ENCODE measurements around the gene SYMPK.
"Not testable (repeated sequence)": the region's sequence is repeated elsewhere in the genome, so short reads cannot be mapped to it uniquely, and the experiment has no call there.

SYMPK gene

GRCh38 chr19:45885556-45886426 lies 22.8 kb upstream of the SYMPK start, which contains the start of gene IRF2BP1:
TSS of gene IRF2BP1 (minus strand) at chr19:45886141. CDS start at chr19:45885774, 367 bp downstream.
- peak; percentile 89 for DNase-seq

GRCh38 chr19:45884682-45885555 lies 22.0 kb upstream of the SYMPK start:
- no peak for DNase-seq

GRCh38 chr19:45883881-45884681 lies 21.1 kb upstream of the SYMPK start:
- DNase-seq, result no peak

- no peak for DNase-seq
These were observed 20.6 kb upstream of the SYMPK start for GRCh38 chr19:45883586-45883880.

DNA sequence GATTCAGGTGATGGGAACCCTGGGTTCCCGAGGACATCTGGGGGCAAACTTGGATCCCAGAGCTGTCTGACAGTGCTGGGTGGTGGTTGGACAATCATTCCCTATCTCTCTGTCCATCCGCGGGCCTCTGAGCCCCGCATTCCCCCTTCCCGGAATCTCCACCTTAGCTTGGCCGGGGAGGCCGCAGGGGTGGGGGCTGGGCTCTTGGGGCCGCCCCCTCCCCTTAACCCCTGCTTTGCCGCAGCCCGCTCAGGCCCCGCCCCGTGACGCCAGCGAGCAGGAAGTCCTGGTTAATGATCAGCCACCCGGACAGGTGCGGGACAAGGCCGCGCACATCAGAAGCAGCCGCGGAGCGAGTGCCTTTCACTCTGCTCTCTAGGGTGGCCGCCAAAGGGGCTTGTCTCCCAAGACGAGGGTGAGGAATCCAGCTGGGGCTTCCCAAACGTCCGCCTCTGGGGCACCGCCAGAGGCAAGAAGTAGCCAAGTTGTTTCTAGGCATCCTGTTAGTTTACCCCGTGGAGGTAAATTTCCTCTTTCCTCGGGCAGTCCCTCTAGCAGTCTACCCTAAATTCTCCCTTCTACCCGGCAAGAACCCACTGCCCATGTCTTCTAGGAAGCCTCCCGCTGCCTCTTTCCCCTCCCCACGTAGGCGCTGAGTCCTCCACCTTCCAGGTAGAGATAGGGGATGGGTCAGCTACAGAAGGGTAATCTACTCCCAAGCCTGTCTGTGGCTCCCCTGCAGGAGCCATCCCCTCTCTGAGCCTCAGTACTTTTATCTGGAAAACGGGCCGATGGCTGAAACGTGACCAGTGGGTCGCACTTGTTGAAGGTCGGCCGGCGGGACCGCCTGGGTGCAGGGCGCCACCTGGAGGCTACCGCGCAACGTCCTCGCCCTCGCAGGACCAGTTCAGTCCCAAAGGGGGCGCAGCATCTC lies 20.0 kb upstream of the SYMPK start:
- peak; percentile 83 for DNase-seq

DNA sequence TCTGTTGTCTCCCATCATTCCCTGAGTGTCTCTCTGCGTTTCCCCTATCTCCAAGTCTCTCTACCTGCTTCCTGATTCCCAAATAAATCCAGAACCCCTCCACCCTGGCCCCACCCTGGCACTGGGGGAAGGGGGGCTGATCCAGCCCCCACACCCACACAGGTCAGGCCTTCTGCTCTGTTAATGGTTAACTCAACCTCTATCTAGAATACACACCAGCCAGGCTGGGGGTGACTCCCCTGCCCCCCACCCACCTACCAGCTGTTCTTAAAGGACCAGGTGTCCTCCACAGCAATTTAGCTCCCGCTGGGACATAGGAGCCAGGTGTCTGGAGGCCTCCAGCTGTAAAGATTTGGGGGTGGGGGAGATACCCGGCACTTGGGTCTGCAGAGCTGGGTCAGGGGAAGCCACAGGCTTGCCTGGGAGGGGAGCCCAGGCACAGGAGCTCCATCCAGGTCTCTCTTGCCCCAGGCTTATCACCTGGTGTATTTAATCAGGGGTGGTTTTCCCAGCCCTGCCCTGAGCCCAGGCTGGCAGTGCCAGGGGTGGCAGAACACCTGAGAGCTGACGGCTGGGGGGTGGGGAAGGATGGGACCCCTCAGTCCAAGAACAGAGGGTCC lies 19.1 kb upstream of the SYMPK start:
- no peak for DNase-seq

DNA sequence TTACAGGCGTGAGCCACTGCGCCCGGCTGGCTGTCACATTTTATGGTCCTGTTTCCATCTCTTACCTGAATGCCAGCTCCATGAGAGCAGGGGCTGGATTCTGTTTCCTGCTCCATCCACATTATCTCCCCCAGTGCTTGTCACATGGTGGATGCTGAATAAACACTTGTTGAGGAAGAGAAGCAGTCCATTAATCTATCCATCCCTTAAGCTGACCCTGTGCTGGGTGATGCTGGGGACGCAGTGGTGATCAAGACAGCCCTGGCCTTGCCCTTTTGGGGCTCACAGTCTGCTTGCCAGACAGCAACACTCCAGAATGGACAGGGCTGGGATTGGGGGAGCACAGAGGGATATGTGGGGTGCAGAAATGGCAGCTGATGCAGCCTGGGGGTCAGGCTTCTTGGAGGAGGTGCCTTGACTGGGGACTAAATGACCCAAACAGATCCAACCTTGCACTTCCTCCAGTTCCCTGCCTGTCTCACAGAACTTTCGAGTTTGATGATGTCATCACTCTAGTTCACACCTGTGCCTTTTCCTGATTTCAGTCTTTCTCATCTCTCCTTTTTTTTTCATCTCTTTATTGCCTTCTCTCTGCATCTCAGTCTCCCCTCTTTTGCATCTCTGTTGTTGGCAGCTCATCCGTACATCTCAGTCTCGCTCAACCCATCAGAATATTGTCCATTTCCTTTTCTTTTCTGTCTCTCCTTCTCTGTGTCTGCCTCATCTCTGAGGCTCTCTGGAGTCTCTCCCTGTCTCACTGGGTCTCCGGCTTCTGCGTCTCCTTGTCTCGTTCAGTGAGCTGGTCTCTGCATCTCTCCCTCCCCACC lies 18.3 kb upstream of the SYMPK start:
- DNase-seq, result no peak

GRCh38 chr19:45879971-45880370 lies 17.0 kb upstream of the SYMPK start:
- no peak for DNase-seq

DNA sequence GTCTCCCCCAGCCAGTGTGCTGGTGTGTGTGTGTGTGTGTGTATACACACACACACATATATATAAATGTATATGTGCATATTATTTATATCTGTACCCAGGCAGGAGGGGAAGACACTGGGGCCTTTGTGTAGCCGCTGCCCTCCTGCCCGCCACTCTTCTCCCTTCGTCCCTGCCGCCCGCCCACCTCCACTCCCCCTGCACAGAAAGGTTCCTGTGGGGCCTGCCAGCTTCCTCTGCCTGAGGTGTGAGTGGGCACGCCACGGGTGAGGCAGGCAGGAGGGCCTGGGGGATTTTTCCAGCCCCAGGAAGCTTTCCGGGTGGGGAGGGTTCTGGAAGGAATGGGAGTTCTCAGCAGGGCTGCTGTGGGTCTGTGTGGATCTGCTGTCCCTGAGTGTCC lies 16.1 kb upstream of the SYMPK start:
- no peak for DNase-seq

GRCh38 chr19:45878043-45878794 lies 15.3 kb upstream of the SYMPK start:
- peak; percentile 59 for DNase-seq

GRCh38 chr19:45876411-45877197 lies 13.7 kb upstream of the SYMPK start:
- no peak for DNase-seq

DNA sequence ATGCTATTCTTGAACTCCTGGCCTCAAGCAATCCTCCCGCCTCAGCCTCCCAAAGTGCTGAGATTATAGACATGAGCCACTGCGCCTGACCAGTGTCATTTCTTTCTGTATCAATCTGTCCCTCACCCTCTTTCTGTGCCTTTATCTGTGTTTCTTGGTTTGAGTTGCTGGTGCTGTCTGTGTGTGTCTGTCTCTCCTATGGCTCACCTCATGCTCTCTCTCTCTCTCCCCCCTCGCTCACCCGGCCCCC lies 13.1 kb upstream of the SYMPK start:
- DNase-seq, result peak; percentile 59

DNA sequence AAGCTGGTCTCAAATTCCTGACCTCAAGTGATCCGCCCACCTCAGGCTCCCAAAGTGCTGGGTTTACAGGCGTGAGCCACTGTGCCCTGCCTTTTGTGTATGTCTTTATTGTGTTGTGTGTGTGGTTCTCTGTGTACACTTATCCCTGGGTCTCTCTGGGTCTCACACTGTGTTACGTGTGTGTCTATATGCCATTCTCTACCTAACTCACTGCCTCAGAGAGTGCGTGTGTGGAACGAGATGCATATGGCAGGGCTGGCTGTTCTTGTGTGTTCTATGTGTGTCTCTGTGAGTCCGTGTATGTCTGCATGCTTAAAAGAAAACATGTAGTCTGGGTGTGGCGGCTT lies 11.6 kb upstream of the SYMPK start:
- DNase-seq, result no peak

DNA sequence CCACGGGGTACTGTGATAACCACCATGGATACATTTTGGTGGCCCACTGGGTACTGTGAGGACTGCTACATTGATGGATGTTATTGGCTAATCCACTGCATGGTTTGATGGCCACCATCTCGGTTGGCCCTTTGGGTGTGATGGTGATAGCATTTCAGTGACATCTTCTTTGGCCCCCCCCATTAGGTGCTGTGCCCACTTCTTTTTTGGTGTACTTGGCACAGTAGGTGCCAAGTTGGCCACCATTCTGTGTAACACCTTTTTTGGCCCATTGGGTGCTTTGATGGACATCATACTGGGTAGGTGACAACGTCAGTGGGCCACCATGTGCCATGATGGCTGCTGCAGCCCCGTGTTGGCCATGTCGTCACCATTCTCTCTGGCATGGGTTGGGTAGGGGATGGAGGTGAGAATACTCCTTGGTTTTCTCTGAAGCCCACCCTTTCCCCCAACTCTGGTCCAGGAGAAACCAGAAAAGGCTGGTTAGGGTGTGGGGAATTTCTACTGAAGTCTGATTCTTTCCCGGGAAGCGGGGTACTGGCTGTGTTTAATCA lies 10.3 kb upstream of the SYMPK start:
- no peak for DNase-seq

DNA sequence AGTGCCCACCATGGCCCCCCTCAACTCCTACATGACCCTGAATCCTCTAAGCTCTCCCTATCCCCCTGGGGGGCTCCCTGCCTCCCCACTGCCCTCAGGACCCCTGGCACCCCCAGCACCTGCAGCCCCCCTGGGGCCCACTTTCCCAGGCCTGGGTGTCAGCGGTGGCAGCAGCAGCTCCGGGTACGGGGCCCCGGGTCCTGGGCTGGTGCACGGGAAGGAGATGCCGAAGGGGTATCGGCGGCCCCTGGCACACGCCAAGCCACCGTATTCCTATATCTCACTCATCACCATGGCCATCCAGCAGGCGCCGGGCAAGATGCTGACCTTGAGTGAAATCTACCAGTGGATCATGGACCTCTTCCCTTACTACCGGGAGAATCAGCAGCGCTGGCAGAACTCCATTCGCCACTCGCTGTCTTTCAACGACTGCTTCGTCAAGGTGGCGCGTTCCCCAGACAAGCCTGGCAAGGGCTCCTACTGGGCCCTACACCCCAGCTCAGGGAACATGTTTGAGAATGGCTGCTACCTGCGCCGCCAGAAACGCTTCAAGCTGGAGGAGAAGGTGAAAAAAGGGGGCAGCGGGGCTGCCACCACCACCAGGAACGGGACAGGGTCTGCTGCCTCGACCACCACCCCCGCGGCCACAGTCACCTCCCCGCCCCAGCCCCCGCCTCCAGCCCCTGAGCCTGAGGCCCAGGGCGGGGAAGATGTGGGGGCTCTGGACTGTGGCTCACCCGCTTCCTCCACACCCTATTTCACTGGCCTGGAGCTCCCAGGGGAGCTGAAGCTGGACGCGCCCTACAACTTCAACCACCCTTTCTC lies 9.4 kb upstream of the SYMPK start:
- no peak for DNase-seq

- DNase-seq, result no peak
These were observed 7.9 kb upstream of the SYMPK start for GRCh38 chr19:45870798-45871197.

GRCh38 chr19:45867241-45867640 lies 4.3 kb upstream of the SYMPK start:
- DNase-seq, result not testable (repeated sequence)

Data from stimulated activated CD4-positive, alpha-beta T cell treated with anti-CD3 and anti-CD28 coated beads, Interleukin-1b, Interleukin-23, amount 100 ng/mL, for 48 hours (primary cell).